ENCODE data around the gene SLC38A9.
A peak's percentile ranks its signal among the peaks of the same experiment; 100 is the strongest.

SLC38A9 gene

GRCh38 chr5:55582256-55582655 is 129.9 kb downstream of the SLC38A9 start:
- H3K27me3 Mint-ChIP-seq (ENCODE audit: low read depth) = no peaks in the 10 kb centered on the region
- no peaks in the 10 kb centered on the region for H3K36me3 Mint-ChIP-seq (ENCODE audit: low read depth)
- H3K27ac Mint-ChIP-seq = peak overlapping the region; percentile 6
- H3K9me3 Mint-ChIP-seq = no peaks in the 10 kb centered on the region
- peaks cover 12% of the 10 kb centered on the region for H3K4me1 Mint-ChIP-seq (ENCODE audit: low read depth)
- peak overlapping the region; percentile 49 for H3K4me3 Mint-ChIP-seq

- H3K36me3 Mint-ChIP-seq (ENCODE audit: low read depth) = no peaks in the 10 kb centered on the region
- H3K27ac Mint-ChIP-seq = no peak overlapping the region
- no peak overlapping the region for H3K4me3 Mint-ChIP-seq
- H3K27me3 Mint-ChIP-seq (ENCODE audit: low read depth) = no peaks in the 10 kb centered on the region
- H3K4me1 Mint-ChIP-seq (ENCODE audit: low read depth) = peaks cover 19% of the 10 kb centered on the region
- H3K9me3 Mint-ChIP-seq = no peaks in the 10 kb centered on the region
Observed at GRCh38 chr5:55580042-55580441, 132.1 kb downstream of the SLC38A9 start.

GRCh38 chr5:55578771-55579170 is 133.4 kb downstream of the SLC38A9 start:
- H3K27me3 Mint-ChIP-seq (ENCODE audit: low read depth) = no peaks in the 10 kb centered on the region
- no peaks in the 10 kb centered on the region for H3K9me3 Mint-ChIP-seq
- H3K4me1 Mint-ChIP-seq (ENCODE audit: low read depth) = peaks cover 18% of the 10 kb centered on the region
- H3K27ac Mint-ChIP-seq = no peak overlapping the region
- H3K36me3 Mint-ChIP-seq (ENCODE audit: low read depth) = no peaks in the 10 kb centered on the region
- no peak overlapping the region for H3K4me3 Mint-ChIP-seq

- H3K4me3 Mint-ChIP-seq = no peak overlapping the region
- no peaks in the 10 kb centered on the region for H3K9me3 Mint-ChIP-seq
- peaks cover 14% of the 10 kb centered on the region for H3K4me1 Mint-ChIP-seq (ENCODE audit: low read depth)
- H3K36me3 Mint-ChIP-seq (ENCODE audit: low read depth) = no peaks in the 10 kb centered on the region
- H3K27me3 Mint-ChIP-seq (ENCODE audit: low read depth) = no peaks in the 10 kb centered on the region
- no peak overlapping the region for H3K27ac Mint-ChIP-seq
Observed at GRCh38 chr5:55577353-55578060, 134.6 kb downstream of the SLC38A9 start.

- no peaks in the 10 kb centered on the region for H3K36me3 Mint-ChIP-seq (ENCODE audit: low read depth)
- H3K27me3 Mint-ChIP-seq (ENCODE audit: low read depth) = no peaks in the 10 kb centered on the region
- no peaks in the 10 kb centered on the region for H3K9me3 Mint-ChIP-seq
- no peak overlapping the region for H3K27ac Mint-ChIP-seq
- H3K4me3 Mint-ChIP-seq = no peak overlapping the region
- peaks cover 13% of the 10 kb centered on the region for H3K4me1 Mint-ChIP-seq (ENCODE audit: low read depth)
Observed at GRCh38 chr5:55576661-55577060, 135.5 kb downstream of the SLC38A9 start.

Measured in T-helper 1 cell treated with Interleukin-12 subunit alpha and Interleukin-12 subunit beta and Interleukin-4 antibody, amounts not matched to agents 30 μg/mL and 1 μg/mL, for 36 hours (primary cell).